ENCODE data around the gene CYP4F3. TPM values are rescaled to one million over a fixed set of nuclear protein-coding genes. Genes with fewer than 3 reads are reported as not detected.
"Not testable (repeated sequence)": the region's sequence is repeated elsewhere in the genome, so short reads cannot be mapped to it uniquely, and the experiment has no call there.

Gene CYP4F3
- total RNA-seq, 2 donors from 2014 or later: 7.1 to 8.0 TPM

DNA sequence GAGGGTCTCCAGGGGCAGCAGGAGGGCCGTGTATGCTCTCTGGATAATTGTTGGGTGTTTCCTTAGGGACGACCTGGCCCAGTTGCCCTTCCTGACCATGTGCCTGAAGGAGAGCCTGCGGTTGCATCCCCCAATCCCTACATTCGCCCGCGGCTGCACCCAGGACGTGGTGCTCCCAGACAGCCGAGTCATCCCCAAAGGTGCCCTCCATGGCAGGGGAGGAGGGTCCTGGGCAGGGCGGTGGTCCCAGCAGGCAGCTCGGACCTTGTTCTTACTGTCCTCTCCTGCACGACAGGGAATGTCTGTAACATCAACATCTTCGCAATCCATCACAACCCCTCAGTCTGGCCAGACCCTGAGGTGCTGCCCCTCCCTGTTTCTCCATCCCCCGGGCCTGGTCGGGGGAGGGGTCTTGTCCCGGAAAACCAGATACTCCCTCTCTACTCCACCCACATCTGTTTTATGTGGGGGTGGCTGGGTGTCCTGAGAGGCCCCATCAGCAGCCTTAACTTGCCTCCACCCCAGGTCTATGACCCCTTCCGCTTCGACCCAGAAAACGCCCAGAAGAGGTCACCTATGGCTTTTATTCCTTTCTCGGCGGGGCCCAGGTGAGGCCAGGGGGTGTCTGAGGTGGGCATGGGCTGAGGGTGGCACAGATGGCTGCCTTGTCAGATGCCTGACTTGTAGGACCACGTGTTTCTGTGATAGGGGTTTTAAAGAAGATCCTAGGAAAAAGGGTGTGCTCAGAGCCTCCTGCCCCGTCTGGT is 12.3 kb upstream of the CYP4F3 start:
- ATAC-seq (no peak), DNase-seq (no peak)
- intact Hi-C loops (cut with DNase I, micrococcal nuclease): loop anchor here in 1 of 2 donors (5.0 kb wide), 1 partner anchor 239 kb away; no protein-coding TSS in a partner anchor

- ATAC-seq (peak; percentile 99), DNase-seq (peak; percentile 76 to 94)
- intact Hi-C loops (cut with DNase I, micrococcal nuclease): loop anchor here in 1 of 2 donors (5.0 kb wide), 1 partner anchor 238 kb away; no protein-coding TSS in a partner anchor
Measured at GRCh38 chr19:15629003-15629880, 11.5 kb upstream of the CYP4F3 start.

DNA sequence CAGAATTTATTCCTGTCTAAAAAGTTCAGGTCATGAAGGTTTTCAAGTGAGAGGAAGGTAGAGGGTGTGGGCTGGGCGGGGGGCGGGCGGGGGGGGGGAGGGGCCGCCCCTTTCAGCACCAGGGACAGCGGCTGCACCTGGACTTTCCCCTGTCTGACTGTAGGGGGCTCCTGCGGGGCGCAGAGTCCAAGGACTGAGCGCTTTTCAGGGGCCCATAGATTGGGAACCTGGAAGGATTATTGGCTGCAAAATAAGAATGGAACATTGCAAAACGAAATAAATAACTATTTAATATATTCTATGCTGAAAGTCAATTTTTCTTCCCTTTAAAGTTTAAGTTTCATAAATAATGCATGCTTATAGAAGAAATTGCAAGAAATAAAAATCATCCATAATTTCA is 8.9 kb upstream of the CYP4F3 start:
- ATAC-seq (peak; percentile 31), DNase-seq (peak in 1 of 2 donors; percentile 25)
- intact Hi-C loops (cut with DNase I, micrococcal nuclease): loop anchor here in 1 of 2 donors (5.0 kb wide), 1 partner anchor 550 kb away; no protein-coding TSS in a partner anchor

GRCh38 chr19:15633082-15633835 is 7.4 kb upstream of the CYP4F3 start:
- ATAC-seq: no peak
- DNase-seq: no peak
- intact Hi-C loops (cut with DNase I, micrococcal nuclease): loop anchor here in 1 of 2 donors (5.0 kb wide), 1 partner anchor 549 kb away; no protein-coding TSS in a partner anchor

GRCh38 chr19:15634105-15634504 is 6.6 kb upstream of the CYP4F3 start:
- DNase-seq: no peak
- no peak for ATAC-seq
- intact Hi-C loops (cut with DNase I, micrococcal nuclease): loop anchor here in 1 of 2 donors (5.0 kb wide), 1 partner anchor 548 kb away; no protein-coding TSS in a partner anchor

DNA sequence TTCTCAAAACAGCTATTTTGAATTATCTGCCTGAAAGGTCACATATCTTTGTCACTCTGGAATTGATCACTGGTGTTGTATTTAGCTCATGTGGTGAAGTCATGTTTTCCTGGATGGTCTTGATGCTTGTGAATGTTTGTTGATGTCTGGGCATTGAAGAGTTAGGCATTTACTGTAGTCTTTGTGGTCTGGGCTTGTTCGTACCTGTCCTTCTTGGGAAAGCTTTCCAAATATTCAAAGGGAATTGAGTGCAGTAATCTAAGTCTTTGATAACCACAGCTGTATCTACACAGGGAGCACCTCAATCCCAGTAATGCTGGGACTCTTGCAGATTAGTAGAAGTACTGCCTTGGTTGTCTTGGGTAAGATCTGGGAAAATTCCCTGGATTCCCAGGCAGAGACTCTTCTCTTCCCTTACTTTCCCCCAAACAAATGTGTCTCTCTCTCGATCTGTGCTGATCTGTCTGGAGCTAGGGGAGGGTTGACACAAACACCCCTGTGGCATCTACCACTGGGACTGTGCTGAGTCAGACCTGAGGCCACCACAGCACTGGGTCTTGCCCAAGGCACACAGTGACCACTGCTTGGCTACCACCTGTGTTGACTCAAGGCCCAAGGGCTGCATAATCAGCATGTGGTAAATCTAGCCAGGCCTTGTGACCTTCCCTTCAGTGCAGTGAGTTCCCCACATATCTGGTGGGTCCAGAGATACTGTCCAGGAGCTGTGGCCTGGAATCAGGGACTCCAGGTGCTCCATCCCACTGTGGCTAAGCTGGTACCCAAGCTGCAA is 5.5 kb upstream of the CYP4F3 start:
- intact Hi-C loops (cut with DNase I, micrococcal nuclease): no loop called here
- no peak for DNase-seq

GRCh38 chr19:15636026-15636425 is 4.7 kb upstream of the CYP4F3 start:
- no peak for ATAC-seq
- DNase-seq: no peak
- intact Hi-C loops (cut with DNase I, micrococcal nuclease): no loop called here

More for the DNA sequence above, 5.5 kb upstream of the CYP4F3 start:
- no peak for ATAC-seq

- intact Hi-C loops (cut with DNase I, micrococcal nuclease): no loop called here
- ATAC-seq (no peak), DNase-seq (no peak)
Measured at GRCh38 chr19:15639596-15639995, 1.1 kb upstream of the CYP4F3 start.

DNA sequence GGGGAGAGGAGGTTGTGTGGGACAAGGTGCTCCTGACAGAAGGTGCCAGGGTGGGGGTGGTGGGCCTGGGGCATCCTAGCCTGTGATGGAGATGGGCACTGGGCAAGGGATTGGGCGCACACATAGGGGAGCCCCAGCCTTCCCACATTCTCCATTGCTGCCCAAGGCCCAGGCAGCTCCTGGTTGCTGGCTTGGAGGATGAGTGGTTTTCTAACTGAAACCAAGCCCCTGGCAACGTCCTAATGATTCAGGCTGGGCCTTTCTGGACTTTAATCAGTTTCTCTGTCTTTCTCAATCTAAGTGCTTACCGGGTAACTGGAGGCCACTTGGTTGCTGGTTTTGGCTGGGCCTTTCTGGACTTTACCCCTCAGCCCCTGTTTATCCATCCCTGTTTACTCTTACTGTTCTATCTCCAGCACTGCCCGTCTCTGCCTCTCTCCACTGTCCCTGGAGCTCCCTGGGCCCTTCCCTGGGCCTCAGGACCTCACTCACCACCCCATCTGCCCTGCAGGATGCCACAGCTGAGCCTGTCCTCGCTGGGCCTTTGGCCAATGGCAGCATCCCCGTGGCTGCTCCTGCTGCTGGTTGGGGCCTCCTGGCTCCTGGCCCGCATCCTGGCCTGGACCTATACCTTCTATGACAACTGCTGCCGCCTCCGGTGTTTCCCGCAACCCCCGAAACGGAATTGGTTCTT is 354 bp downstream of the CYP4F3 start:
- DNase-seq (peak; percentile 28 to 53), ATAC-seq (peak; percentile 68)
- intact Hi-C loops (cut with DNase I, micrococcal nuclease): no loop called here

DNA sequence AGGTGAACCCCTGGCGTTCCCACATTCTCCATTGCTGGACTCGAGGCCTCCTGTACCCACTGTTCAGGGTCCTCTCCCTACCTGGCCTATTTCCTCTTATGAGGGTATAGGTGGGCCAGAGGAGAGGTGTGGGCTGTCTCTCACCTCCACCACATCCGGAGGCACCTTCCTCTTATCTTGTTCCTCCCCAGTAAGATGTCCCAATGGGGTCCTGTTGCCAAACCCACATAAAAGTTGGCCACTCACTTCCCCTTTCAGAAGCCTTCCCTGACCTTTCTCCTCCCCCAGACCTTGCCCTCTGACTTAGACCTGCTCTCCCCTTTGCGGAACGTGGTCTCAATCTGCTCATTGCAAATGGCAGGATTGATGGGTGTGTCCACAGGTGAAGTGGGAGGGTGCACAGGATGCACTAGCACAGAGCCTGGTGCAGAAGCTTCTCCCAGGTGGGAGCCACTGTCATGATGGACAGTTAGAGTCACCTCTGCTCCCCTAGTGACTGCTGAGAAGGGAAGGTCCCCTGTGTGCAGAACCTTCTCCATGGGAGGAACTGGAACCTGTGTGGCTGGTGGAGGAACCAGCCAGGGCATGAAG is 1.3 kb downstream of the CYP4F3 start:
- intact Hi-C loops (cut with DNase I, micrococcal nuclease): no loop called here
- DNase-seq (no peak), ATAC-seq (no peak)

- ATAC-seq: no peak
- DNase-seq: no peak
- intact Hi-C loops (cut with DNase I, micrococcal nuclease): no loop called here
Measured at GRCh38 chr19:15642807-15643206, 2.1 kb downstream of the CYP4F3 start.

GRCh38 chr19:15643387-15643786 is 2.7 kb downstream of the CYP4F3 start:
- no peak for ATAC-seq
- intact Hi-C loops (cut with DNase I, micrococcal nuclease): no loop called here

GRCh38 chr19:15644066-15644741 is 3.5 kb downstream of the CYP4F3 start:
- no peak for DNase-seq
- ATAC-seq: no peak
- intact Hi-C loops (cut with DNase I, micrococcal nuclease): no loop called here

More at GRCh38 chr19:15643387-15643786, 2.7 kb downstream of the CYP4F3 start:
- DNase-seq: no peak

DNA sequence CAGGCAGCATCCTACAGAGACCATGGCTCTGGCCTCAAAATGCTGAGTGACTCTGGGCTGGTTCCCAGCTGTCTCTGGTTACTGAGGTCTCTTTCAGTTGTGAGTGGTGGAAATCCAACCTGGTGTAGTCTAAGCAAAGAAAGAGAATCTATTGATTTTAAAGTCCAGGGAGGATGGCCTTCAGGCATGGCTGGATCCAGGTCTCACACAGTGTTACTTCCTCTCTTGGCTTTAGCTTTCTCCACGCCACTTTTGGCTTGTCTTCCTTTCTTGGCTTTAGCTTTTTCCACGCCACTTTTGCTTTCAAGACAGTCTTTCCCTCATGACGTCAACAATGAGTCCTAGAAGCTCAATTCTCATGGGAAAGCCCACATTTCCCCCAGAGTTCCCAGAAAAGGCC is 4.1 kb downstream of the CYP4F3 start:
- DNase-seq (no peak), ATAC-seq (no peak)
- intact Hi-C loops (cut with DNase I, micrococcal nuclease): loop anchor here in 1 of 2 donors (5.0 kb wide), 1 partner anchor 367 kb away; no protein-coding TSS in a partner anchor

- intact Hi-C loops (cut with DNase I, micrococcal nuclease): loop anchor here in 1 of 2 donors (5.0 kb wide), 1 partner anchor 363 kb away; no protein-coding TSS in a partner anchor
Measured at GRCh38 chr19:15649526-15649925, 8.8 kb downstream of the CYP4F3 start.

DNA sequence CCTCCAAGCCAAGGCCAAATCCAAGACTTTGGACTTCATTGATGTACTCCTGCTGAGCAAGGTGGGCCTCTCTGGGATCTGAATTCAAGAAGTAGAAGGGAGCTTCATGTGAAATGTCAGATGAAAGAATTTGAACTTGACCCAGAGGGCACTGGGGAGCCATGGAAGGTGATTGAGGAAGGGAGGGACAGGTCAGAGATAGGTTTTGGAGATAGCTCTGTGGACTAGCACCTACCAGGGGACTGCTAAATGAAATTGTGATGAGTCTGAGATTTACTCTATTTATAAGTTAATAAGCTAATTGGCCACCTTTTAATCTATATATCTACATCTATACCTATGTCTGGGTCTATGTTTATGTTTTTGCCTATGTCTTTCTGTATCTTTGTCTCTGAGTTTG is 9.4 kb downstream of the CYP4F3 start:
- intact Hi-C loops (cut with DNase I, micrococcal nuclease); DNase-seq; ATAC-seq: not testable (repeated sequence)

More at GRCh38 chr19:15649526-15649925, 8.8 kb downstream of the CYP4F3 start:
- DNase-seq (no peak), ATAC-seq (no peak)

All from left colon (tissue), 2 donors.